ENCODE measurements around the gene GDA. TPM values are rescaled to one million over a fixed set of nuclear protein-coding genes. Genes with fewer than 3 reads are reported as not detected.

The GDA gene
- total and polyA plus RNA-seq, 3 donors from 2014 or later: 1.7 to 3.7 (median 2.1) TPM

DNA sequence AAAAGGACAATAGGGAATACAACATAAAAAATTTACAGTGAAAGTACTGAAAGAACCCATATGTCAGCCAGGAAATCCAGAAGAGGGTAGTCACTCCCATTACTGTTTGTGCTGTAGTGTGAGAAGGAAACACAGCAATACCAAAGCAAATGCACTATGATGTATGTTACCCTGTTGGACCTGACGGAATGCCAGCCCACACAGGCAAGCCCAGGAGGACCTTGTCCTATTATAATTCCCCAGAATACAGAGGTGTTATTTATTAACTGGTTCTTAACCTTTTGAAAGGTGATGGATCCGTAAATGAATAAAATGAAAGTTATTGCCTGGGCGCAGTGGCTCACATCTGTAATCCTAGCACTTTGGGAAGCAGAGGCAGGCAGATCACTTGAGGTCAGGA, 79.0 kb downstream of the GDA start:
- TF ChIP-seq, protein P1, sequence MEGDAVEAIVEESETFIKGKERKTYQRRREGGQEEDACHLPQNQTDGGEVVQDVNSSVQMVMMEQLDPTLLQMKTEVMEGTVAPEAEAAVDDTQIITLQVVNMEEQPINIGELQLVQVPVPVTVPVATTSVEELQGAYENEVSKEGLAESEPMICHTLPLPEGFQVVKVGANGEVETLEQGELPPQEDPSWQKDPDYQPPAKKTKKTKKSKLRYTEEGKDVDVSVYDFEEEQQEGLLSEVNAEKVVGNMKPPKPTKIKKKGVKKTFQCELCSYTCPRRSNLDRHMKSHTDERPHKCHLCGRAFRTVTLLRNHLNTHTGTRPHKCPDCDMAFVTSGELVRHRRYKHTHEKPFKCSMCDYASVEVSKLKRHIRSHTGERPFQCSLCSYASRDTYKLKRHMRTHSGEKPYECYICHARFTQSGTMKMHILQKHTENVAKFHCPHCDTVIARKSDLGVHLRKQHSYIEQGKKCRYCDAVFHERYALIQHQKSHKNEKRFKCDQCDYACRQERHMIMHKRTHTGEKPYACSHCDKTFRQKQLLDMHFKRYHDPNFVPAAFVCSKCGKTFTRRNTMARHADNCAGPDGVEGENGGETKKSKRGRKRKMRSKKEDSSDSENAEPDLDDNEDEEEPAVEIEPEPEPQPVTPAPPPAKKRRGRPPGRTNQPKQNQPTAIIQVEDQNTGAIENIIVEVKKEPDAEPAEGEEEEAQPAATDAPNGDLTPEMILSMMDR (IDR thresholded peaks at IDR 0.05): no peak
- no peak for TF ChIP-seq POLR2A (IDR thresholded peaks at IDR 0.05)
- no peak overlapping the region for H3K4me3 ChIP-seq
- intact Hi-C loops (cut with DNase I; ENCODE audit: low total_unique reads): no loop called here
- WGBS, 2 donors: 83 to 84% methylated on average over 3 of the region's 3 CpGs
- H3K36me3 ChIP-seq (ENCODE audit: low read depth, missing control alignments): no peaks in the 10 kb centered on the region
- DNase-seq: no peak
- no peaks in the 10 kb centered on the region for H3K9me3 ChIP-seq
- H3K27ac ChIP-seq: no peak overlapping the region
- H3K27me3 ChIP-seq: no peaks in the 10 kb centered on the region
- no peaks in the 10 kb centered on the region for H3K4me1 ChIP-seq

DNA sequence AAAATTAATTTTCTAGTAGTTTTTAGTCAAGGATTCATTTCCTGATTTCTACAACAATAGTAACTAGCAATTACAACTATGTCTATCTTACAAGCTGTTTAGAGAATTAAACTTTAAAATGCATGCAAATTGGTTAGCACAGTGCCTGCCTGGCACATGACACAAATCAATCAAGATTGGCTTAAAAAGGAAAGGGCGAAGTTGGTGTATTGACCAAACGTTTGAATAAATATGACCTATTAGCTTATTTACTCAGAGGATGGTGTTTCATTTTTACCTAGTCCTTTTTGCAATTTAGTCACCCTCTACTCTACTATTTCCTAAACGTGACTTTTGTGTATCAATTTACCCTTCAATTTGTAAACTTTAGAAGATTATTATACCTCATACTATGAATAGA, 83.5 kb downstream of the GDA start:
- H3K4me3 ChIP-seq: no peak overlapping the region
- H3K36me3 ChIP-seq (ENCODE audit: low read depth, missing control alignments): no peaks in the 10 kb centered on the region
- 84 to 85% methylated on average over 3 of the region's 3 CpGs for WGBS, 2 donors
- no peaks in the 10 kb centered on the region for H3K9me3 ChIP-seq
- TF ChIP-seq, protein P1 (IDR thresholded peaks at IDR 0.05): no peak
- intact Hi-C loops (cut with DNase I; ENCODE audit: low total_unique reads): no loop called here
- no peak for DNase-seq
- no peak overlapping the region for H3K27ac ChIP-seq
- H3K27me3 ChIP-seq: no peaks in the 10 kb centered on the region
- H3K4me1 ChIP-seq: no peaks in the 10 kb centered on the region

DNA sequence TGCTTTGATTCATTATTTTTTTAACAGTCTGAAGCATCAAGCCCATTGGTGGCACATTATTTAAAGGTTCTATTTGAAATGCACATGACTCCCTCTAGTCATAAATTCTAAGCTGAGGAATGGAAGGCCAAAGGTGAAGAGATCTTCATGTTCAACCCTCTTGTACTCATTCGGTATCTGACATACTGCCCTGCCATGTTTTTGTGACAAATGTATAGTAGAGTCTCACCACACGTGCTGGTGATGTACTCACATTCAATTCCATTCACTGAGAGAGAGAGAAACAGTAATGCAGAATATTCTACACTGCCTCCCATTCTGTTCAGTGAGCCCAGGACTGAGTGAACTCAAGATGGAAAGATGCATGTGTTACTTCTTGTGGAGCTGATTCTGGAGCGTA, 98.3 kb downstream of the GDA start:
- Histone ChIP-seq H3K4me1 (no peaks in the 10 kb centered on the region), H3K4me3 (no peak overlapping the region), H3K9me3 (no peaks in the 10 kb centered on the region), H3K27me3 (no peaks in the 10 kb centered on the region), H3K36me3 (ENCODE audit: low read depth, missing control alignments) (no peaks in the 10 kb centered on the region), H3K27ac (no peak overlapping the region)
- intact Hi-C loops (cut with DNase I; ENCODE audit: low total_unique reads): no loop called here
- no peak for TF ChIP-seq POLR2A (IDR thresholded peaks at IDR 0.05)
- TF ChIP-seq, protein P1 (IDR thresholded peaks at IDR 0.05): no peak
- no peak for DNase-seq
- WGBS, 2 donors: 76 to 78% methylated on average over 3 of the region's 3 CpGs

DNA sequence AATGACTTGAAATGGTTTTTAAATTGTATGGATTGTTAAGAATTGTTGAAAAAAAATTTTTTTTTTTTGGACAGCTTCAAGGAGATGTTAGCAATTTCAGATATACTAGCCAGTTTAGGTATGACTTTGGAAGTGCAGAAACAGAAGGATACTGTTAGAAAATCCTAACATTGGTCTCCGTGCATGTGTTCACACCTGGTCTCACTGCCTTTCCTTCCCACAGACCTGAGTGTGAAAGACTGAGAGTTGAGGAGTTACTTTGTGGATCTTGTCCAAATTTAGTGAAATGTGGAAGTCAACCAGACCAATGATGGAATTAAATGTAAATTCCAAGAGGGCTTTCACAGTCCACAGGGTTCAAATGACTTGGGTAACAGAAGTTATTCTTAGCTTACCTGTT, 102.3 kb downstream of the GDA start:
- Histone ChIP-seq H3K9me3 (no peaks in the 10 kb centered on the region), H3K27me3 (no peaks in the 10 kb centered on the region), H3K4me3 (no peak overlapping the region), H3K27ac (no peak overlapping the region), H3K36me3 (ENCODE audit: low read depth, missing control alignments) (no peaks in the 10 kb centered on the region), H3K4me1 (no peaks in the 10 kb centered on the region)
- intact Hi-C loops (cut with DNase I; ENCODE audit: low total_unique reads): no loop called here
- DNase-seq: no peak
- WGBS, 2 donors: 94 to 95% methylated on average over 1 of the region's 1 CpG
- TF ChIP-seq POLR2A (IDR thresholded peaks at IDR 0.05): no peak

DNA sequence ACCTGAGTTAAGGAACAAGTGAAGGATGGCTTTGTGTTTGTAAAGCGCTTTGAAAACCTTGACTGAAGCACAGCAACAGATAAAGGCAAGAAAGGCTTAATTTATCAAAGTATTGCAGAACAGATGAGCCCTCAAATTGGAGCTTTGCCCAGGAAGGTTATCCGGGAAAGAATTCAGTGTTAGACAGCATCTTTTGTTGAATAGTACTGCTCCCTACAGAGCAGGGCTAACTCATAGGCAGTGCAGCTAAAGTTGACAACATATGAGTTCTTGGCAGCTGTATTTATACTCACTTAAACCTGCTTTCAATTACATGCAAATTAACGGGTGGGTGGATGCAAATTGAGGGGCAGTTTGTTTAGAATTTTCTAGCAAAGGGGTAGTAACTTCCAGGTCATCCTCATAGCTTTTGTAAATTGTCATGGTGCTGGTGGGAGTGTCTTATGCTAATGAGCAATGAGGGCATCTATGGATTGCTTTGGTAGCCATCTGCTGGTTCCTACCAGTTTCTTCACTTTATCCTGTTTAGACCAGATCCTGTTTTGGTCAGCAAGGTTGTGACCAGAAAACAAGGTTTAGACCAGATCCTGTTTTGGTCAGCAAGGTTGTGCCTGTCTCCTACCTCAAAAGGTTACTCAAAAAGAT, 105.8 kb downstream of the GDA start:
- DNase-seq: peak; percentile 21
- Histone ChIP-seq H3K36me3 (ENCODE audit: low read depth, missing control alignments) (no peaks in the 10 kb centered on the region), H3K27me3 (no peaks in the 10 kb centered on the region), H3K4me3 (no peak overlapping the region), H3K9me3 (no peaks in the 10 kb centered on the region), H3K4me1 (no peaks in the 10 kb centered on the region), H3K27ac (no peak overlapping the region)
- intact Hi-C loops (cut with DNase I; ENCODE audit: low total_unique reads): no loop called here
- TF ChIP-seq POLR2A (IDR thresholded peaks at IDR 0.05): no peak
- TF ChIP-seq, protein P1 (IDR thresholded peaks at IDR 0.05): no peak
- WGBS, 2 donors: 32 to 57% methylated on average over 3 of the region's 3 CpGs
